ENCODE data around the gene USP7. TPM values are rescaled to one million over a fixed set of nuclear protein-coding genes. Genes with fewer than 3 reads are reported as not detected.

USP7 gene
- total RNA-seq, 3 donors from 2014 or later, result 87.9 to 156 (median 118) TPM

GRCh38 chr16:8907096-8907495, 56.6 kb downstream of the USP7 start:
- no peaks in the 10 kb centered on the region for H3K4me1 ChIP-seq
- no peak overlapping the region for H3K27ac ChIP-seq
- peaks cover 6% of the 10 kb centered on the region for H3K36me3 ChIP-seq
- no peak overlapping the region for H3K4me3 ChIP-seq
- TF ChIP-seq POLR2AphosphoS5 (IDR thresholded peaks at IDR 0.05) (no peak), POLR2A (IDR thresholded peaks at IDR 0.05) (no peak)
- TF ChIP-seq, protein P1, sequence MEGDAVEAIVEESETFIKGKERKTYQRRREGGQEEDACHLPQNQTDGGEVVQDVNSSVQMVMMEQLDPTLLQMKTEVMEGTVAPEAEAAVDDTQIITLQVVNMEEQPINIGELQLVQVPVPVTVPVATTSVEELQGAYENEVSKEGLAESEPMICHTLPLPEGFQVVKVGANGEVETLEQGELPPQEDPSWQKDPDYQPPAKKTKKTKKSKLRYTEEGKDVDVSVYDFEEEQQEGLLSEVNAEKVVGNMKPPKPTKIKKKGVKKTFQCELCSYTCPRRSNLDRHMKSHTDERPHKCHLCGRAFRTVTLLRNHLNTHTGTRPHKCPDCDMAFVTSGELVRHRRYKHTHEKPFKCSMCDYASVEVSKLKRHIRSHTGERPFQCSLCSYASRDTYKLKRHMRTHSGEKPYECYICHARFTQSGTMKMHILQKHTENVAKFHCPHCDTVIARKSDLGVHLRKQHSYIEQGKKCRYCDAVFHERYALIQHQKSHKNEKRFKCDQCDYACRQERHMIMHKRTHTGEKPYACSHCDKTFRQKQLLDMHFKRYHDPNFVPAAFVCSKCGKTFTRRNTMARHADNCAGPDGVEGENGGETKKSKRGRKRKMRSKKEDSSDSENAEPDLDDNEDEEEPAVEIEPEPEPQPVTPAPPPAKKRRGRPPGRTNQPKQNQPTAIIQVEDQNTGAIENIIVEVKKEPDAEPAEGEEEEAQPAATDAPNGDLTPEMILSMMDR (IDR thresholded peaks at IDR 0.05), result no peak
- no peaks in the 10 kb centered on the region for H3K9me3 ChIP-seq
- intact Hi-C loops (cut with DNase I; ENCODE audit: low total_unique reads), result no loop called here
- H3K27me3 ChIP-seq, result no peaks in the 10 kb centered on the region
- DNase-seq (ENCODE audit: low spot score in 2 of 2), result no peak

GRCh38 chr16:8905795-8906591, 57.7 kb downstream of the USP7 start:
- Histone ChIP-seq H3K27ac (no peak overlapping the region), H3K27me3 (no peaks in the 10 kb centered on the region), H3K36me3 (peaks cover 11% of the 10 kb centered on the region), H3K9me3 (no peaks in the 10 kb centered on the region), H3K4me1 (no peaks in the 10 kb centered on the region), H3K4me3 (no peak overlapping the region)
- intact Hi-C loops (cut with DNase I; ENCODE audit: low total_unique reads), result no loop called here
- TF ChIP-seq, protein P1 (IDR thresholded peaks at IDR 0.05), result no peak
- TF ChIP-seq POLR2AphosphoS5 (IDR thresholded peaks at IDR 0.05) (no peak), POLR2A (IDR thresholded peaks at IDR 0.05) (no peak)
- DNase-seq (ENCODE audit: low spot score in 2 of 2), result no peak

GRCh38 chr16:8905168-8905762, 58.4 kb downstream of the USP7 start:
- DNase-seq (ENCODE audit: low spot score in 2 of 2), result no peak
- no peaks in the 10 kb centered on the region for H3K4me1 ChIP-seq
- intact Hi-C loops (cut with DNase I; ENCODE audit: low total_unique reads), result no loop called here
- TF ChIP-seq, protein P1 (IDR thresholded peaks at IDR 0.05), result peak in 1 of 3 donors; percentile 21
- no peak for TF ChIP-seq POLR2A (IDR thresholded peaks at IDR 0.05)
- H3K27me3 ChIP-seq, result no peaks in the 10 kb centered on the region
- H3K27ac ChIP-seq, result no peak overlapping the region
- no peak overlapping the region for H3K4me3 ChIP-seq
- H3K9me3 ChIP-seq, result no peaks in the 10 kb centered on the region
- H3K36me3 ChIP-seq, result peaks cover 11% of the 10 kb centered on the region

GRCh38 chr16:8904018-8904430, 59.7 kb downstream of the USP7 start:
- Histone ChIP-seq H3K4me1 (no peaks in the 10 kb centered on the region), H3K27me3 (no peaks in the 10 kb centered on the region), H3K4me3 (no peak overlapping the region), H3K36me3 (peaks cover 19% of the 10 kb centered on the region), H3K9me3 (no peaks in the 10 kb centered on the region), H3K27ac (no peak overlapping the region)
- TF ChIP-seq, protein P1 (IDR thresholded peaks at IDR 0.05), result no peak
- TF ChIP-seq POLR2AphosphoS5 (IDR thresholded peaks at IDR 0.05) (no peak), POLR2A (IDR thresholded peaks at IDR 0.05) (no peak)
- no peak for DNase-seq (ENCODE audit: low spot score in 2 of 2)
- intact Hi-C loops (cut with DNase I; ENCODE audit: low total_unique reads), result no loop called here

DNA sequence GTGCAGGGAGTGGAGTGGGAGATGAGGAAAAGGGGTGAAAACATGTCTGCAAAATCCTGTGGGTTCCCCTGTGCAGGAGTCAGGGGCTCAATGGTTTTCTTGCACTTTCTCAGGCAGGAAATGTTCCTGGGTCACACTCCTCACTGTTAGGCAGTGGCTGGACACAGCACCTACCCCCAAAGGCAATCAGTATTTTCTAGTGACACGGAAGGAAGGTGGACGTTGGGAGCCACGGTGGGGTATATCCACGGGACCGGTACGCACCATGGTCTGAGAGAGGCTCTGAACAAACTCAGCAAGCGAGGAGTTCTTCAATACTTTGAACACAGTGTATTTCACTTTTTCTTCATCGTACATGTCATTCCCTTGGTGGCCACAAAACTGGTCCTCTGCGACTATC, 60.7 kb downstream of the USP7 start:
- DNase-seq (ENCODE audit: low spot score in 2 of 2), result no peak
- H3K27ac ChIP-seq, result no peak overlapping the region
- TF ChIP-seq POLR2AphosphoS5 (IDR thresholded peaks at IDR 0.05) (no peak), POLR2A (IDR thresholded peaks at IDR 0.05) (no peak)
- TF ChIP-seq, protein P1 (IDR thresholded peaks at IDR 0.05), result no peak
- intact Hi-C loops (cut with DNase I; ENCODE audit: low total_unique reads), result no loop called here
- H3K4me3 ChIP-seq, result no peak overlapping the region
- no peaks in the 10 kb centered on the region for H3K9me3 ChIP-seq
- no peaks in the 10 kb centered on the region for H3K4me1 ChIP-seq
- peaks cover 19% of the 10 kb centered on the region for H3K36me3 ChIP-seq
- no peaks in the 10 kb centered on the region for H3K27me3 ChIP-seq

Measured in breast epithelium (tissue), 4 donors.